AG09319 (cell line): ENCODE measurements around the gene TRIP13.
"Not testable (repeated sequence)": the region's sequence is repeated elsewhere in the genome, so short reads cannot be mapped to it uniquely, and the experiment has no call there.

Experiments
- DNase-seq: peaks from one replicate; pipeline ENCODE4 v3.0.0-alpha.2; 2010; ENCODE audit warnings: low read depth; ENCODE audit errors: extremely low read depth
- TF ChIP-seq, protein P1 (sequence below): IDR thresholded peaks from 2 replicates; pipeline ENCODE4 v1.5.1; 2011; ENCODE audit warnings: low read depth, mild to moderate bottlenecking, inconsistent platforms, low read length, moderate library complexity

TRIP13 gene

DNA sequence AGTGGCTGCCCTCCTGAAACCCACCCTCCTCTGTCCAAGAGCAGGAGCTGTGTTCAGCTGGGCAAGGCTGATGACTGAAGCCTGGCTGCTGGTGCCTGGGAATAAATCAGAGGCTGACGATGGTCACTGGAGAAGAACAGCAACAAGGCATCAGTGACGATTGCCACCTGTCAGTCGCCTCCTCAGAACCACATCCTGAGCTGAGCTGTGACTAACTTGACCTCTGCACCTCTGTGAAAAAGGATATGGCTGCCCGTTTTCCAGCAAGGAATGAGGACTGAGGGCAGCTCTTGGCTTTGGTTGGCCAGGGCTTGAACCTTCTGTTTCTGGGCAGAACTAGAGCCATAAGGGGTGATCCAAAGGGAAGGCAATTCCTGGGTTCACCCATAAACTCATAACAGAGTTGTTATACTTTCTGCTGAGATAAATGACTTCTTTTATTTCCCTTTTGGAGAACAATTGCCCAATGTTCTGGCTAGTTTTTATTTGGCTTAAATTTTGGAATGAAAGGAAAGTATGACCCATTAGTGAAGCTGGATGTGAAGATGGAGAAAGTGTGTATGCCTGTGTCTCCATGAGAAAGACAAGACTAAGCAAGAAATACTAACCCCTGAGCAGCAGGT, 40.1 kb downstream of the TRIP13 start:
- DNase-seq = no peak
- TF ChIP-seq, protein P1, sequence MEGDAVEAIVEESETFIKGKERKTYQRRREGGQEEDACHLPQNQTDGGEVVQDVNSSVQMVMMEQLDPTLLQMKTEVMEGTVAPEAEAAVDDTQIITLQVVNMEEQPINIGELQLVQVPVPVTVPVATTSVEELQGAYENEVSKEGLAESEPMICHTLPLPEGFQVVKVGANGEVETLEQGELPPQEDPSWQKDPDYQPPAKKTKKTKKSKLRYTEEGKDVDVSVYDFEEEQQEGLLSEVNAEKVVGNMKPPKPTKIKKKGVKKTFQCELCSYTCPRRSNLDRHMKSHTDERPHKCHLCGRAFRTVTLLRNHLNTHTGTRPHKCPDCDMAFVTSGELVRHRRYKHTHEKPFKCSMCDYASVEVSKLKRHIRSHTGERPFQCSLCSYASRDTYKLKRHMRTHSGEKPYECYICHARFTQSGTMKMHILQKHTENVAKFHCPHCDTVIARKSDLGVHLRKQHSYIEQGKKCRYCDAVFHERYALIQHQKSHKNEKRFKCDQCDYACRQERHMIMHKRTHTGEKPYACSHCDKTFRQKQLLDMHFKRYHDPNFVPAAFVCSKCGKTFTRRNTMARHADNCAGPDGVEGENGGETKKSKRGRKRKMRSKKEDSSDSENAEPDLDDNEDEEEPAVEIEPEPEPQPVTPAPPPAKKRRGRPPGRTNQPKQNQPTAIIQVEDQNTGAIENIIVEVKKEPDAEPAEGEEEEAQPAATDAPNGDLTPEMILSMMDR = no peak

DNA sequence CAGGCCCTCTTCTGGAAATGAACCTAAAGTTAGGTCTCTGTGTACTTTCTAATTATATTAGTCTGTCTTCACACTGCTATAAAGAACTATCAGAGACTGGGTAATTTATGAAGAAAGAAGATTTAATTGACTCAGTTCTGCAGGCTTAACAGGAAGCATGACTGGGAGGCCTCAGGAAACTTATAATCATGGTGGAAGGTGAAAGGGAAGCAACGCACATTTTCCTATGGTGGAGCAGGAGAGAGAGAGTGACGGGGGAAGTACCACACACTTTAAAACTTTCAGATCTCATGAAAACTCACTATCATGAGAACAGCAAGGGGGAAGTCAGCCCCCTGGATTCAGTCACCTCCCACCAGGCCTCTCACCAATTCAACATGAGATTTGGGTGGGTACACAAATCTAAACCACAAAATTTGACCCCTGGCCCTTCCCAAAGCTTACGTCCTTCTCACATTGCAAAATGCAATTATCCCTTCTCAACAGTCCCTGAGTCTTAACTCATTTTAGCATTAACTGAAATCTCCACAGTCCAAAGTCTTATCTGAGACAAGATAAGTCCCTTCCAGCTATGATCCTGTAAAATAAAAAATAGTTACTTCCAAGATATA, 40.7 kb downstream of the TRIP13 start:
- DNase-seq = no peak
- TF ChIP-seq, protein P1 = no peak

DNA sequence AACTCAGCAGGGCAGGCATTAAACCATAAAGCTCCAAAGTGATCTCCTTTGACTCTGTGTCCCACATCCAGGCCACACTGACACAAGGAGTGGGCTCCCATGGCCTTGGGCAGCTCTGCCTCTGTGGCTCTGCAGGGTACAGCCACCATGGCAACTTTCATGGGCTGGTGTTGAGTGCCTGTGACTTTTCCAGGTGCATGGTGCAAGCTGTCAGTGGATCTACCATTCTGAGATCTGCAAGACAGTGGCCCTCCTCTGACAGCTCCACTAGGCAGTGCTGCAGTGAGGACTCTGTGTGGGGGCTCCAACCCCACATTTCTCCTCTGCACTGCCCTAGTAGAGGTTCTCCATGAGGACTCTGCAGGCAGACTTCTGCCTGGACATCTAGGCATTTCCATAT, 41.3 kb downstream of the TRIP13 start:
- DNase-seq = not testable (repeated sequence)

DNA sequence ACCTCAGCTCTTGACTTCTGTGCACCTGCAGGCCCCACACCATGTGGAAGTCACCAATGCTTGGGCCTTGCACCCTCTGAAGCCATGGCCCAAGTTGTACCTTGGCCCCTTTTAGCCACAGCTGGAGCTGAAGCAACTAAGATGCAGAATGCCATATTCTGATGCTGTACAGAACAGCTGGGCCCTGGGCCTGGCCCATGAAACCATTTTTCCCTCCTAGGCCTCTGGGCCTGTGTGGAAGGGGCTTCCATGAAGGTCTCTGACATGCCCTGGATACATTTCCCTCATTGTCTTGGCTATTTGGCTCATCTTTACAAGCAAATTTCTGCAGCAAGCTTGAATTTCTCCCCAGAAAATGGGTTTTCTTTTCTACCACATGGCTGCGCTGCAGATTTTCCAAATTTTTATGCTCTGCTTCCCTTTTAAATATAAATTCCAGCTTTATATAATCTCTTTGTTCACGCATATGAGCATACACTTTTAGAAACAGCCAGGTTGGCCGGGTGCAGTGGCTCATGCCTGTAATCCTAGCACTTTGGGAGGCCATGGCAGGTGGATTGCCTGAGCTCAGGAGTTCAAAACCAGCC, 41.8 kb downstream of the TRIP13 start:
- DNase-seq = not testable (repeated sequence)
- TF ChIP-seq, protein P1 = peak; percentile 50

DNA sequence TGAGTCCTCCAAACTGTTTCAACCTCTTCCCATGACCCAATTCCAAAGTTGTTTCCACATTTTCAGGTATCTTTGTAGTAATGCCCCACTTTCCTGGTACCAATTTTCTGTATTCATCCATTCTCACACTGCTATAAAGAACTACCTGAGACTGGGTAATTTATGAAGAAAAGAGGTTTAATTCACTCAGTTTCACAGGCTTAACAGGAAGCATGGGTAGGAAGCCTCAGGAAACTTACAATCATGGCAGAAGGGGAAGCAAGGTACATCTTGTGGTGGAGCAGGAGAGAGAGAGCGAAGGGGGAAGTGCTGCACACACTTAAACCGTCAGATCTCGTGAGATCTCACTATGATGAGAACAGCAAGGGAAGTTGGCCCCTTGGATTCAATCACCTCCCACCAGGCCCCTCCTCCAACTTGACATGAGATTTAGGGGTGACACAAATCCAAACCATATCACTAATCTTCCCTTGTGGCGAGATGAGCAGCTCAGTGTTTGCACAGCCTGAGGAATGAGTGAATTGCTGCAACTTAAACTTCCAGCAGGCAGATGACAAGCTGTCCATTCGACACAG, 42.9 kb downstream of the TRIP13 start:
- DNase-seq = no peak
- TF ChIP-seq, protein P1 = no peak

DNA sequence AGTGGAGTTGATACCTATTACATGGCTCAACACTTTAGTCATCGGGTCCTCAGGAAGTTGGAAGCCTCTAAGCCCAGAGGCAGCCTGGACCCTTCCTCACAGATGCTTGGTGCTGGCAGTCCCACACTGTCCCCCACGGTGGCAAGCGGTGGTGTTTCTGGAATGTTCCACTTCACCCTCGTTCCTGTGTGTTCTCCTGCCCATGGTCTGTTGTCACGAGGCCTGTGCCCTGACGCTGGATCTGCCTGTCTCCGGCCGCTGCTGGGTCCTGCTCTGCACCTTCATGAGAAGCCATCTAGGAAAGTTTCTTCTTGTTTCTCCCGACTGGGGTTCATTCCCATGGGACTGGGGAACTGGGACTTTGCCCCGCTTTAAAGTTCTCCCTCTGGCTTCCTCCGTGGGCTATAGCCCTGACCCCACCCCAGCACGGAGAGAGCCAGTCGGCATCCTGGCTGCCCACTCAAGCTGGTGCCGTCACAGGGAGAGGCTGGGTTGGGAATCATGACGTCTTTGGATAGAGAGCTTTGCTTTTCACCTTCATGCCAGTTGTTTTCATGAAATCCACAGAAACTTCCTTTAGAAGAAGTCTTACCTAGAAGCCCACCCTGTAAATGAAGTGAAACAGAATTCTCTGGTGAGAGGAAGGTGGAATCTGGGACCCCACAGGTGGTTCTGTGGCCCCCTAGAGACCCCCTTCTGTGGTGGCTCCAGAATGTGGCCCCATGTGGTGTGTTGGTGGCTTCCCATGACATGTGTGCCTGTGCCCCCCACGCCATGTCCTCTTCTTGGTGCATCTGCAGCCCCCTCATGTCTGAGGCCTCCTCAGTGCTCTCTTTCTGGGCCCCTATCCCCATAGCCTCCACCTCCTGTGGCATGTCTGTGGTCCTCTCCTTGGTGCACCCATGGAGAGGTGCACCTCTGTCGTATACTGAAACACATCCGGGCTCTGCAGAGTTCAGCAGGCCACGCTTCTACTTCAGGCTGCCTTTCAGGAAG, 43.8 kb downstream of the TRIP13 start:
- no peak for DNase-seq
- TF ChIP-seq, protein P1 = no peak

DNA sequence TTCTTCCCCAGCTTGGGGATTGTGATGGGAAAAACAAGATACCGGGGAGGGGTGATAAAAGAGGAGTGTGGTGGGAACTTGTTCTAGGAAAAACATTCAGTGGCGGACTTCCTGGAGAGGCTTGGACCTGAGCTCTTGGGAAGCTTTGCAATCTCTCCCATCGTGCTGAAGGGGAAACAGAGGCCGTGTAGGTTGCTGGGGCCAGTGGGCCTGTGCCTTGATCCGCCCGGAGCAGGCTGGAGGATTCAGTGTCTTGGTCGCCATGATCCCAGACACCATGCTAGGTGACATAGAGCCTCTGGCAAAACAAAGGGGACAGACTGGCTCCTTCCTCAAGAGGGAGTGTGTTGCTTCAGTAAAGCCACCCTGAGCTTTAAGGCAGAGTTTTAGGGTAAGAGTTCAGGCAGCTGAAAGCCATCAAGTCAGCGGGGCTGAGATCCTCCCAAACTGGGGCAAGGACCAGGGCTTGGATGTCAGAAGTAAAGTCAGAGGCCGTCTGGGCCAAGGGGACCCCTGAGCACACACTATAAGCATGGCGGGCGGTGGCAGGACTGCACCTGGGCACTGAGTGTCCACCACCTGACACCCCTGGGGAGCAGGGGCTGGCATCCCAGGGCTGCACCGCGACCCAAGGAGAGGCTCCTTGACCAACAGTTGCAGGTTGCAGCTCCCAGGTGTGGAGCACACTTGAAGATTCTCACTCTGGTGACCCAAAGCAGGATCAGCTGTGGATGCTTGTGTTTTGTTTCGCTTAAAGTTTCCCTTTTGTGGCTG, 44.7 kb downstream of the TRIP13 start:
- TF ChIP-seq, protein P1 = no peak
- DNase-seq = no peak
